Stimulated activated CD4-positive, alpha-beta T cell treated with anti-CD3 and anti-CD28 coated beads, TNF-alpha, amount 100 ng/mL, for 1 hour (primary cell): ENCODE measurements around the gene ADARB2.

ENCODE experiments used
- DNase-seq, 3 donors: peaks; one replicate each; pipeline ENCODE4 v3.0.0-alpha.2; 2020; ENCODE audit warnings: low read depth in 3 of 3, low spot score in 1 of 3

ADARB2 gene

GRCh38 chr10:1184541-1185430, 552.5 kb downstream of the ADARB2 start:
- DNase-seq: no peak

DNA sequence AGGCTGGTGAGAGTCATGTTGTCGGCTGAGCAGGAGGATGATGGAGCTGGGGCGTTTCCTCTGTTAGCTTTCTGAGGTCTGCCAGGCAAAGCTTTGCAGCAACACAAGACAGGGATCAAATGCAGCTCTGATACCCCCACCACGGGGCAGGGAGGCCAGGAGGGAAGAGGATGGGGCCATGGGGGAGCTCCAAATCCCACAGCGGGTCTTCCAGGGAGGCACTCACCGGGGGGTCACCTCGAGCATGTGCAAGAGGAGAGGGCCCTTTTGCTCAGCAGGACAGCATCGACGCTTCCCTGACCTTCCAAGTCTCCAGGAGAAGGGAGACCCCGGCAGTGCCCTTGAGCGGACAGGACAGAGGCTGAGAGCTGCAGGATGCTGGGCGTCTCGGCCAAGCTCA, 553.6 kb downstream of the ADARB2 start:
- no peak for DNase-seq

DNA sequence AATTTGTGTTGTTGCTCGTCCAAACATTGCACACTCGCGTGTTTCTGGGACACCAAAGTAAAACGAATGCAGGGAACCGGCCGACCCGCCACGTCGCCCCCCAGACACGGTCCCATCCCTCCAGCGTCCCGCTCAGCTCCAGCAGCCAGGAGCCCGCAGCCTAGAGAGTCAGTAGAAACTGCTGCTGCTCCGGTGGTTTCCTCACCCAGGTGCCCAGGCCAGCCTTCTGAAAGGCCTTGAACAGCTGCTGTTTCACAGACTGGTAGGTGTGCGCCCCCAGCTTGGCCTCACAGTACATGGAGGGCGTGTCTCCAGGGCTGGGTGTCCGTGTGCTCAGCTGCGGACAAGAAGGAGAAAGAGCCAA, 554.3 kb downstream of the ADARB2 start:
- no peak for DNase-seq

DNA sequence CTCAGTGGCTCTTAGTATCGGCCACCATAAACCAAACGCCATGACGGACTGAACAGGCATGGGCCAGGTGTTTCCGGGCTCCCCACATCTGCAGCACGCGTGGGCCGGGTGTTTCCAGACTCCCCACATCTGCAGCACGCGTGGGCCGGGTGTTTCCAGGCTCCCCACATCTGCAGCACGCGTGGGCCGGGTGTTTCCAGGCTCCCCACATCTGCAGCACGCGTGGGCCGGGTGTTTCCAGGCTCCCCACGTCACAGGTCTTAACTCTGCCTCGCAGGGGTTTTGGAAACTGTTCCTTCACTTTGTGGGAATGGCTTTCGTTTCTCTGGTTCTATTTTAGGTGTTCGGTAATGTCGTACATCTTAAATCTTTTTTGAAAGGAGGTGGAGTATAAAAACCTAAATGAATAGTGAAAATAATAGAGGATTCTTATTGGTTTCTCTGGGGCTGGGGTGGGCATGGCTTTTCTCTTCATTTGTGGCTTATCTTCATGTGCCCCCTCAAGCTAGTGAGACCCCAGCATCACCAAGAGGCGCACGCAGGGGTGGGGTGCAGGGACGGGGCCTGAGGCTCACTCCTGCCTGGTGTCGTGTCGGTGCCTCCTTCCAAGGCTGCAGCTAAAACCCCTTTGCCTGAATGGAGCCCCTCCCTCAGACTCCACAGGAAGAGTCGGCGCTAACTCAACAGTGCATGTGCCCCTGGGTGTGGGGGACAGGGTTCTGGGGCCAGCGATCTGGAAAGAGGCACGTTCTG, 554.9 kb downstream of the ADARB2 start:
- no peak for DNase-seq

- DNase-seq: no peak
Measured at GRCh38 chr10:1180836-1181235, 556.5 kb downstream of the ADARB2 start.

- no peak for DNase-seq
Measured at GRCh38 chr10:1180071-1180730, 557.1 kb downstream of the ADARB2 start.

DNA sequence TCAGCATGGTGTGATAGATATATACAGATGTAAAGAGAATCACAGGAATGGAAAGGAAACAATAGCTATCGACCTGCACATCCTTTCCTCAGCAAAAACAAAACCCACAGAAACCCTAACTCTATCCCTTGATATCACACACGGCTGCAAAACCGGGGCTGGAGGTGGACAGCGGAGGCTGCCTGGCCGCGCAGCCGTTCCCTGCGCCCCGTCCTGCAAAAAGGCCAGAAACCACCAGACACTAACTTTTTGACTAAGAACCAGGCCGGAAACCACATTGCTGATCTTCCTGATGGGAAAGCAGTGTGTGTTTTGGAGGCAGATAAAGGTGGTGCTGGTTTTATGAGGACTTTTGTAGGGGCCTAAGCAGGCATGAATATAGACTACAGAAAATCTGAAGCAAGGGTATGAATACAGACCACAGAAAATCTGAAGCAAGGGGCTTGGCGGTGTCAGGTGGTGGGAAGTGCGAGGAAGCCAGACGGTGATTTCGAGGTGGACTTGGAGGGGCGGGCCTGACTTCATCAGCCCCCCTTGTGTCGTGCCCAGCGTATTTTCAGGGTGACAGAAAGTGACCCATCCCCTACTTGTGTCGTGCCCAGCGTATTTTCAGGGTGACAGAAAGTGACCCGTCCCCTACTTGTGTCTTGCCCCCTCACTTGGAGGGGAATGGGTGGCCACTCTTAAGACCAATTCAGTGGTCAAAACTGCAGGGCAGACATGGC, 557.8 kb downstream of the ADARB2 start:
- no peak for DNase-seq

DNA sequence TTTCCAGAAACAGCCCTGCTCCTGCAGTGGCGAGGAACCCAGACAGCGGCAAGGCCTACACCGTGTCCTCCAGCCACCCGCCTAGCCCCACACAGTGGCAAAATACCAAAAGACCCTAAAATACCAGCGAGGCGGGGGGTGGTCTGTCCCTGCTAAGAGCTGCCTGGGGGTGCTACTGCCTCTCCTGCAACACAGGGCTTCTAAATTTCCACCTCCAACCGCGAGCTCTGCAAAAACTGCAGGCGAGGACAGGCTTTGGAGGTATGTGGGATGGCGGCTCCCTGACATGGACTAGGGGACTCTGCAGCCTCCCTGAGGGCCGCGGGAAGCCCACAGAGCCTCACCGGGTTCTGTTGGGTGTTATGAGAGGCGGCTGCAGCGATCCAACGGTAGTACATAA, 558.8 kb downstream of the ADARB2 start:
- no peak for DNase-seq

DNA sequence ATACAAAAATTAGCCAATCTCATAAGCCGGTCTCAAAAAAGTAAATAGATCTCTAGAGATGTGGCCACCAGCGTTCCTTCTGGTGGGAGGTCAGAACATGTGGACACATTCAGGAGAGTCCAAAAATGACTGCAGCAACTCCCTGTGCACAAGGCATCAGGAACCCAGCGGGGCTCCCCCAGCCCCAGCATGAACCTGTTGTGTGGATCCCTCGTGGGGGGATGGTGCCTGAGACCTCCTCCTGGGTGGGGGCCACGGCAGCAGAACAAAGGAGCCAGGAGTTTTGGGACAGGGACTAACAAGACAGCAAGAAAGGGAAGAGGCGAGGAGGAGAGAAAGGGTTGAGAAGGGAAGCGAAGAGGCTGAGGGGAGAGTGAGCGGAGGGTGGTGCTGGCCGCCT, 559.4 kb downstream of the ADARB2 start:
- no peak for DNase-seq

DNA sequence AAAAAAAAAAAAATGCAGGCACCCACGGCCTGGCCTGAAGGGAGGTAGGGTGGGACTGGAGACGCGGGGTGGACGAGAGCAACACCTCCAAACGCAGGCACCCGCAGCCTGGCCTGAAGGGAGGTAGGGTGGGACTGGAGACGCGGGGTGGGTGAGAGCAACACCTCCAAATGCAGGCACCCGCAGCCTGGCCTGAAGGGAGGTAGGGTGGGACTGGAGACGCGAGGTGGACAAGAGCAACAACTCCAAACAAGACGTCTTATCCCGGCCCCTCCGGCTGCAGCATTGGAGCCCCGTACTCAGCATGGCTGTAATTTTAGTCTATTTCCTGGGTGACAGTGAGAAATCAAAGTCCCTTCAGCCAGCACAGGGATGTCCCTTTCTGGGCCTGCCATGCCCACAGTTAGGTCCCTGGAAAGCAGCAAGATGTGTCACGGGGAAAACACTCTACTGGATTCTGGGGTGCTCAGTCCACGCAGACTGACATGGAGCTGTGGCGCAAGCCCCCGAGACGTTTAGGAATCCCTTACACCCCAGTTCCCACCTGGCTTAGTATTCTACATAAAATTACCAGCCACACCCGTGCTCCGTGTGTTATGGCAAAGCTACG, 561.3 kb downstream of the ADARB2 start:
- no peak for DNase-seq

- DNase-seq: no peak
Measured at GRCh38 chr10:1174022-1174421, 563.3 kb downstream of the ADARB2 start.

DNA sequence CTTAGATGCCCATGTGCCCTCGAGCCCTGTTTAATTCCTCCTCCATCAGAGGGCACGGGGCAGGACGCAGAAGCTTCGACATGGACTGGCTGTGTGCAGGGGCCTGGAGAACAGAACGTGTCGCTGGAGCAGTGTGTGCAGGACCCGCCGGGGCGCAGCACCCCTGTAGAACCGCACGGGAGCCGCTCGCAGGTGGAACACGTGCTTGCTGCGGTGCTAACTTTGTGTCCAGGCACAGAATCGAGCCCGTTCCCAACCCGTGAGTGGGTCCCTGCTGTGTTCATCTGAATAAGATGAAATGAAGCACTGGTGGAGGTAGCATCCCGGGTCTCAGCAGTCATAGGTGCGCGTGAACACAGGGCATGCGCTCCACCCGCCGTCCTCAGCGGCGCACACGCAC, 564.2 kb downstream of the ADARB2 start:
- no peak for DNase-seq

GRCh38 chr10:1172256-1172984, 564.9 kb downstream of the ADARB2 start:
- no peak for DNase-seq

DNA sequence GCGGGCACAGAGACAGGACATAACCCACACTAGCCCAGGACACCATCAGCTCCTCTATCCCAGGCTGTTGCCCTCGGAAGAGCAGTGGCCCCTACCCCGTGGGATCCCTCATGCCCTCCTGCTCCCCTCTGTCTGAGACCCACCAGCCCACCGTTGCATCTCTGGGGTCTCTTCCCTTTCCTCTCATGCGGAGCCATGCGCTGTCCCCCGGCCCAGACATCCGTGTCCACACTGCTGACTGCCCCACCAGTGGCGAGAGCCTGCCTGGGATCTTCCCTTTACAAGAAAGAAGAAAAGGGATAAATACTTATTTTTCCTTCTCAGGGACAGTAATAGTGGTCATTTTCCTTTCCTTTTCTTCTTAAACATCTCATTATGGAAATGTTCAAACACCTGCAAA, 565.7 kb downstream of the ADARB2 start:
- no peak for DNase-seq

DNA sequence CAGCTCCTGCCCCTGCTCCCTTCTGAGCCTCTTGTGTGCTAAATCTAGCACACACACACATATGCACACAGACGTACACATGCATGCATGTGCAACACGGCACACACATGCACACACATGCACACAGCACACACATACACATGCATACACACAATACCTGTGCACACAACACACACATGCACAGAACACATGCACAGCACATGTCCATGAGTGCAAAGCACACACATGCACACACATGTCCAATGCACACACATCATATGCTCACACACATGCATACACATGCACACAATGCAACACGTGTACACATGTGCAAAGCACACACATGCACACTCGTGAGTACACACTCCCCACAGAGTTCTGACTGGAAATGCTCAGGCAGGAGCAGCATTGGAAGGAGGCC, 566.1 kb downstream of the ADARB2 start:
- no peak for DNase-seq

DNA sequence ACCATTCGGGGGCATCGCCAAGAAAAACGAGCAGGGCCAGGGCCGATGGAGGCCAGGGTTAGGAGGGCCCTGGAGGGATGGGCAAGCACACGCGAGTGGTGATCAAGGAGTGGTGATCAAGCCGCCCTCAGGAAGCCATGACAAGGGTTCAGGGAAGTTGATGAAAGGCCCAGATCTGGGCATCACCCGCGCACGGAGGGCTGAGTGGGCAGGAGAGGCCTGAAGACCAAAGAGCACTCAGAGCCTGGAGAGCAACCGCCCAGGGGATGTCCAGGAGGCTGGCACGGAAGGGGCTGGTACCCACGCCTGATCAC, 566.5 kb downstream of the ADARB2 start:
- no peak for DNase-seq

DNA sequence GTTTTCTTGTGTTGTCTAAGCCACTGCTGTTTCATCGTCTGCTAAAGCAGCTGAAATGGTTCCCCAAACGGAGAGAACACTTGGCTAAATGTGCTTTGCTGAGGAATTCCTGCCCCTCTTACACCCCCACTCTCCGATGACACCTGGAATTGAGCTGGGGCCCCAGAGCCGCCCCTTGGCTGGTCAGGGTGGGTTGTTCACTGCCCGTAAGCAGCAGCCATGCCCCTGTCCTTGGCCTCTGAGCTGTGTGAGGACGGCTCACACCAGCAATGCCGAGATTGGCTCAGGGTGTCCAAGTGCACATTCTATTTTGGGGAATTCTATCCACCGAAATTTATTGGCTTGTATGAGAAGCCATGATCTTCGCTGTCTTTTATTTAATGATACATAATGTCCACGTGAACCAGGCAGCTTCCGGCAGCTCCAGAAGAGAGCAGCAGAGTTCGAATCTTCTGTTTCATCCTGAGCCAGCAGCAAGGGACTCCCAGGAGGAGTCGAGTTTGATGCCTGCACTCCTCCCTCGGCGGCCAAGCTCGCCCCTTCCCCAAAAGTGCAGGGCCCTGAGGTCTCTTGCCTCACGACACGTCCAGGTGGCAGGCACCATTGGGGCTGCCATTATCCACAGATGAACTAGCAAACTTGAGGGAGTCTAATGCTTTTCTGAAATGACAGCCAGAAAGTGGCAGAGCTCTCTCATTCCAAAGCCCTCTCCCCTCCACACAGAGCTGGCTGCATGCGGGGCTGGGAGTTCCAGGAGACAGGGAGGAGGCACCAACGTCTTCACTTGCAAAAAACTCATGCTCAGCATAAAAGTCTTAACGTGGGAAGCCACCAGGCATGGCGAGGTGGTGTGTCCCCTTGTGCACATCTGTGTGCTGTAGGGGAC, 567.1 kb downstream of the ADARB2 start:
- DNase-seq: no peak

DNA sequence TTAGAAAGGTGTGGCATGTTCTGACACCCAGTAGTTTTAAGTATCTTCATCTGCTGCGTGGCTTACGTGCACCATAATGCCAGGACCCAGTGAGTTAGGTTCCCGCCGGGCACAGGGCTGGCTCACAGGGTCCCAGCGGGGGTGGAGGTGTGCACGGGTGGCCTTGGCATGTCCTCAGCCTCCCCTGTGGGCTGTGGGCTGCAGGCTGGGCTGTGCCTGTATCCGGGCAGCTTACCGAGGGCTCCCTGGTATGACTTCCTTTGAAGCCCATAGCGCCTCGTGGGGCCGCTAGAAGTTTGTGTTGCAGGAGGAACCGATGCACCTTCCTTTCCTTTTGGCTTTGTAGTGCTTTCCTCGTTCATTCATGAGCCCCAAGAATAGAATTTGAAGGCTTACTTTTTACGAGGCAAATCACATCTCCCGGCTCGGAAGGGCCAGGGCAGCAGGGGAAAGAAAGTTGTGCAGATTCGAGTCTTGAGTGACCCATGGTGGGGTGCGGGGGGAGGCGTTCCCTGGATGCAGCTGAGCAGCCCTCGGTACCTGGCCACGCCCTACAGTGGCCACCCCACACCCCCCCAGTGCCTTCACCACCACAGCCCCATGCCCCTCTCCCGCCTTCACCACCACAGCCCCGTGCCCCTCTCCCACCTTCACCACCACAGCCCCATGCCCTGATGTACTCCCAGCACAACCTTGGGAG, 568.0 kb downstream of the ADARB2 start:
- no peak for DNase-seq

GRCh38 chr10:1168763-1169162, 568.6 kb downstream of the ADARB2 start:
- DNase-seq: no peak
